ENCODE results near the gene RNASEH1. TPM values are rescaled to one million over a fixed set of nuclear protein-coding genes. Genes with fewer than 3 reads are reported as not detected.
A peak's percentile ranks its signal among the peaks of the same experiment; 100 is the strongest.

RNASEH1 gene
- total and polyA plus RNA-seq, 2 of the 13 experiments (the other 11 are each of a cell fraction or from before 2014, with no cell fraction given) = 14.5 to 57.4 TPM

DNA sequence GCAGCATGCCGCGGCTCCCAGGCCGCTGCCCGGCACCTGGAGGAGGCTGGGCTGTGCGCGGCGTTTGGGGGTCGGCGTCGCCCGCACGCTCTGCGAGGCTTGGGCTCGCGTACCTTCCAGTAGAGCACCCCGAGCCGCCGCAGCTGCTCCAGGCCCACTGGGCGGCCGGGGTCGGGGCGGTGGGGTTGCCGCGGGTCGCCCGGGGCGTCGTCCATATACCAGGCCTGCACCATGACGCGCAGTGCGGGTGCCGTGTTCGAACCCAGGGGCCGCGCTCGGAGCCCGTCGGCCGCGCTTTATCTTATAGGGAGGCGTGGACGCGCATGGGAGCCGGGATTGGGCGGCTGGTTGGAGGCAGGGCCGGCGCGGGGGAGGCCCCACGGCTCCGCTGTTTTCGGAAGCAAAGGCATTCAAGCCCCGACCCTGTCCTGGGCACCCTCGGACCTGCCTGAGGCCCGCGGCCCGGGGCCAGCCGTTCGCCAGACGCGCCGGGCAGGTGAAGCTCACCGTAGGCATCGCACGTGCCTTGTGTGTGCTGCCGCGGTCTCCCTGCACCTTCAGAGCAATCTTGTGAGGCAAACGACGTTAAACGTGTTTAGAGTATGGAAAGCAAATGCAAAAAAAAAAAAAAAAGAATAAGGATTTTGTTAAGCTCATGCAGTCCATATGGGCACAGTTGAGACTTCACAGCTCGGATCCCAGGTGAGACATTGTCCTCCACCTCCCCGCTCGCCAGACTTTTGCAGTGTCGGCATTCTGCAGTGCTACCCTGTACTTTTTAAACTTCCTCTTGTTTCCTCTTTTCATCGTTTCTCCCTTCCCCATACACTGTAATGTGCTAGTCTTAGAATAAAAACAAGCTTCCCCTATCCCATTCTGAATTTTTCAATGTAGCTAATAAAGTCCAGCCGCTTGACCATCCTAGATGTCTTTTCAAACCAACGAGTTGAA lies 38.6 kb downstream of the RNASEH1 start, which contains the start of gene ADI1 (continued):
- TF ChIP-seq, protein P1, sequence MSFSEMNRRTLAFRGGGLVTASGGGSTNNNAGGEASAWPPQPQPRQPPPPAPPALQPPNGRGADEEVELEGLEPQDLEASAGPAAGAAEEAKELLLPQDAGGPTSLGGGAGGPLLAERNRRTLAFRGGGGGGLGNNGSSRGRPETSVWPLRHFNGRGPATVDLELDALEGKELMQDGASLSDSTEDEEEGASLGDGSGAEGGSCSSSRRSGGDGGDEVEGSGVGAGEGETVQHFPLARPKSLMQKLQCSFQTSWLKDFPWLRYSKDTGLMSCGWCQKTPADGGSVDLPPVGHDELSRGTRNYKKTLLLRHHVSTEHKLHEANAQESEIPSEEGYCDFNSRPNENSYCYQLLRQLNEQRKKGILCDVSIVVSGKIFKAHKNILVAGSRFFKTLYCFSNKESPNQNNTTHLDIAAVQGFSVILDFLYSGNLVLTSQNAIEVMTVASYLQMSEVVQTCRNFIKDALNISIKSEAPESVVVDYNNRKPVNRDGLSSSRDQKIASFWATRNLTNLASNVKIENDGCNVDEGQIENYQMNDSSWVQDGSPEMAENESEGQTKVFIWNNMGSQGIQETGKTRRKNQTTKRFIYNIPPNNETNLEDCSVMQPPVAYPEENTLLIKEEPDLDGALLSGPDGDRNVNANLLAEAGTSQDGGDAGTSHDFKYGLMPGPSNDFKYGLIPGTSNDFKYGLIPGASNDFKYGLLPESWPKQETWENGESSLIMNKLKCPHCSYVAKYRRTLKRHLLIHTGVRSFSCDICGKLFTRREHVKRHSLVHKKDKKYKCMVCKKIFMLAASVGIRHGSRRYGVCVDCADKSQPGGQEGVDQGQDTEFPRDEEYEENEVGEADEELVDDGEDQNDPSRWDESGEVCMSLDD (CRISPR knock-in tag; IDR thresholded peaks at IDR 0.05; ENCODE audit: borderline replicate concordance) = peak; percentile 91; the same call in 1 of the 2 replicates
- TF ChIP-seq FOXP1 (IDR thresholded peaks at IDR 0.05) = no peak
- TF ChIP-seq FOXP1 (CRISPR knock-in tag; IDR thresholded peaks at IDR 0.05) = no peak; the same call in 1 of the 2 replicates
- no peak for TF ChIP-seq RFX1 (IDR thresholded peaks at IDR 0.05)
- TF ChIP-seq MBD4 (IDR thresholded peaks at IDR 0.05; ENCODE audit: borderline replicate concordance, low read length) = no peak
- peak; percentile 38; the same call in 1 of the 2 replicates for TF ChIP-seq BRD4 (CRISPR knock-in tag; IDR thresholded peaks at IDR 0.05)
- no peak for TF ChIP-seq SOX6 (IDR thresholded peaks at IDR 0.05)
- TF ChIP-seq SOX6 (CRISPR knock-in tag; IDR thresholded peaks at IDR 0.05) = peak; percentile 6; the same call in 1 of the 2 replicates
- TF ChIP-seq CBX1 (IDR thresholded peaks at IDR 0.05; ENCODE audit: low read depth) = no peak
- TF ChIP-seq ZNF136 (CRISPR knock-in tag; IDR thresholded peaks at IDR 0.05; ENCODE audit: low read depth) = no peak
- no peak for TF ChIP-seq SUZ12 (IDR thresholded peaks at IDR 0.05; ENCODE audit: low read depth, low read length)
- no peak for TF ChIP-seq ZNF326 (CRISPR knock-in tag; IDR thresholded peaks at IDR 0.05; ENCODE audit: borderline replicate concordance)
- TF ChIP-seq, protein P2, sequence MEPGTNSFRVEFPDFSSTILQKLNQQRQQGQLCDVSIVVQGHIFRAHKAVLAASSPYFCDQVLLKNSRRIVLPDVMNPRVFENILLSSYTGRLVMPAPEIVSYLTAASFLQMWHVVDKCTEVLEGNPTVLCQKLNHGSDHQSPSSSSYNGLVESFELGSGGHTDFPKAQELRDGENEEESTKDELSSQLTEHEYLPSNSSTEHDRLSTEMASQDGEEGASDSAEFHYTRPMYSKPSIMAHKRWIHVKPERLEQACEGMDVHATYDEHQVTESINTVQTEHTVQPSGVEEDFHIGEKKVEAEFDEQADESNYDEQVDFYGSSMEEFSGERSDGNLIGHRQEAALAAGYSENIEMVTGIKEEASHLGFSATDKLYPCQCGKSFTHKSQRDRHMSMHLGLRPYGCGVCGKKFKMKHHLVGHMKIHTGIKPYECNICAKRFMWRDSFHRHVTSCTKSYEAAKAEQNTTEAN (CRISPR knock-in tag; conservative IDR thresholded peaks at IDR 0.05) = peak; percentile 55; the same call in 1 of the 2 replicates
- TF ChIP-seq ZFP36L1 (CRISPR knock-in tag; IDR thresholded peaks at IDR 0.05) = no peak; the same call in none of the 2 replicates
- TF ChIP-seq, protein P3, sequence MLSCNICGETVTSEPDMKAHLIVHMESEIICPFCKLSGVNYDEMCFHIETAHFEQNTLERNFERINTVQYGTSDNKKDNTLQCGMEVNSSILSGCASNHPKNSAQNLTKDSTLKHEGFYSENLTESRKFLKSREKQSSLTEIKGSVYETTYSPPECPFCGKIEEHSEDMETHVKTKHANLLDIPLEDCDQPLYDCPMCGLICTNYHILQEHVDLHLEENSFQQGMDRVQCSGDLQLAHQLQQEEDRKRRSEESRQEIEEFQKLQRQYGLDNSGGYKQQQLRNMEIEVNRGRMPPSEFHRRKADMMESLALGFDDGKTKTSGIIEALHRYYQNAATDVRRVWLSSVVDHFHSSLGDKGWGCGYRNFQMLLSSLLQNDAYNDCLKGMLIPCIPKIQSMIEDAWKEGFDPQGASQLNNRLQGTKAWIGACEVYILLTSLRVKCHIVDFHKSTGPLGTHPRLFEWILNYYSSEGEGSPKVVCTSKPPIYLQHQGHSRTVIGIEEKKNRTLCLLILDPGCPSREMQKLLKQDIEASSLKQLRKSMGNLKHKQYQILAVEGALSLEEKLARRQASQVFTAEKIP (CRISPR knock-in tag; IDR thresholded peaks at IDR 0.05; ENCODE audit: borderline replicate concordance) = no peak
- TF ChIP-seq TSC22D2 (CRISPR knock-in tag; IDR thresholded peaks at IDR 0.05; ENCODE audit: borderline replicate concordance) = peak; percentile 80
- TF ChIP-seq NR1H2 (CRISPR knock-in tag; IDR thresholded peaks at IDR 0.05; ENCODE audit: borderline replicate concordance, low read depth) = no peak
- TF ChIP-seq, protein P4, sequence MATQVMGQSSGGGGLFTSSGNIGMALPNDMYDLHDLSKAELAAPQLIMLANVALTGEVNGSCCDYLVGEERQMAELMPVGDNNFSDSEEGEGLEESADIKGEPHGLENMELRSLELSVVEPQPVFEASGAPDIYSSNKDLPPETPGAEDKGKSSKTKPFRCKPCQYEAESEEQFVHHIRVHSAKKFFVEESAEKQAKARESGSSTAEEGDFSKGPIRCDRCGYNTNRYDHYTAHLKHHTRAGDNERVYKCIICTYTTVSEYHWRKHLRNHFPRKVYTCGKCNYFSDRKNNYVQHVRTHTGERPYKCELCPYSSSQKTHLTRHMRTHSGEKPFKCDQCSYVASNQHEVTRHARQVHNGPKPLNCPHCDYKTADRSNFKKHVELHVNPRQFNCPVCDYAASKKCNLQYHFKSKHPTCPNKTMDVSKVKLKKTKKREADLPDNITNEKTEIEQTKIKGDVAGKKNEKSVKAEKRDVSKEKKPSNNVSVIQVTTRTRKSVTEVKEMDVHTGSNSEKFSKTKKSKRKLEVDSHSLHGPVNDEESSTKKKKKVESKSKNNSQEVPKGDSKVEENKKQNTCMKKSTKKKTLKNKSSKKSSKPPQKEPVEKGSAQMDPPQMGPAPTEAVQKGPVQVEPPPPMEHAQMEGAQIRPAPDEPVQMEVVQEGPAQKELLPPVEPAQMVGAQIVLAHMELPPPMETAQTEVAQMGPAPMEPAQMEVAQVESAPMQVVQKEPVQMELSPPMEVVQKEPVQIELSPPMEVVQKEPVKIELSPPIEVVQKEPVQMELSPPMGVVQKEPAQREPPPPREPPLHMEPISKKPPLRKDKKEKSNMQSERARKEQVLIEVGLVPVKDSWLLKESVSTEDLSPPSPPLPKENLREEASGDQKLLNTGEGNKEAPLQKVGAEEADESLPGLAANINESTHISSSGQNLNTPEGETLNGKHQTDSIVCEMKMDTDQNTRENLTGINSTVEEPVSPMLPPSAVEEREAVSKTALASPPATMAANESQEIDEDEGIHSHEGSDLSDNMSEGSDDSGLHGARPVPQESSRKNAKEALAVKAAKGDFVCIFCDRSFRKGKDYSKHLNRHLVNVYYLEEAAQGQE (IDR thresholded peaks at IDR 0.05; ENCODE audit: borderline replicate concordance in 1 of 2, low read depth in 1 of 2, low read length in 2 of 2) = peak in 1 of 2 experiments; percentile 38; a peak in 1 of 4 replicates
- TF ChIP-seq ZNF672 (CRISPR knock-in tag; IDR thresholded peaks at IDR 0.05) = no peak

All from HepG2 (cell line).